Hematopoietic multipotent progenitor cell treated with erythropoietin and hydrocortisone succinate and interleukin-3 and kit ligand, for 8 days (in vitro differentiated cells): Measurements from ENCODE around the gene PTCH2.
A peak's percentile ranks its signal among the peaks of the same experiment; 100 is the strongest.
"Not testable (repeated sequence)": the region's sequence is repeated elsewhere in the genome, so short reads cannot be mapped to it uniquely, and the experiment has no call there.

Experiments used
- DNase-seq: peaks from one replicate; pipeline ENCODE4 v3.0.0-alpha.2; 2015

The PTCH2 gene

GRCh38 chr1:44835738-44836675 is 7.0 kb downstream of the PTCH2 start:
- DNase-seq: peak; percentile 88

DNA sequence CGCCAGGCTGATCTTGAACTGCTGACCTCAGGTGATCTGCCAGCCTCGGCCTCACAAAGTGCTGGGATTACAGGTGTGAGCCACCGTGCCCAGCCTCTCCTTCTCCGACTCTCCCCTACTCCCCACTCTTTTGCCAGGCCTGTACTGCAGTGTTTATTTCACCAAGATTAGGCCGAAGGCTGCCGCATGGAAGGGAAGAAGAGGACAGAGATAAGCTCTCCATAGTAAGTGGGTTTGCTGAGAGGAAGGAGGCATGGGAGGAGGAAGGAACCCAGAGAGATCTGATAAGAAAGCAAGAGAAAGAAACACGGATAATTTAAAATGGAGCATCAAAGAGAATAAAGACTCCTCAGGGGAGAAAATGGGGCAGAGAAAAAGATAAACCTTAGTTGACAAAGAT is 8.7 kb downstream of the PTCH2 start:
- peak; percentile 49 for DNase-seq

DNA sequence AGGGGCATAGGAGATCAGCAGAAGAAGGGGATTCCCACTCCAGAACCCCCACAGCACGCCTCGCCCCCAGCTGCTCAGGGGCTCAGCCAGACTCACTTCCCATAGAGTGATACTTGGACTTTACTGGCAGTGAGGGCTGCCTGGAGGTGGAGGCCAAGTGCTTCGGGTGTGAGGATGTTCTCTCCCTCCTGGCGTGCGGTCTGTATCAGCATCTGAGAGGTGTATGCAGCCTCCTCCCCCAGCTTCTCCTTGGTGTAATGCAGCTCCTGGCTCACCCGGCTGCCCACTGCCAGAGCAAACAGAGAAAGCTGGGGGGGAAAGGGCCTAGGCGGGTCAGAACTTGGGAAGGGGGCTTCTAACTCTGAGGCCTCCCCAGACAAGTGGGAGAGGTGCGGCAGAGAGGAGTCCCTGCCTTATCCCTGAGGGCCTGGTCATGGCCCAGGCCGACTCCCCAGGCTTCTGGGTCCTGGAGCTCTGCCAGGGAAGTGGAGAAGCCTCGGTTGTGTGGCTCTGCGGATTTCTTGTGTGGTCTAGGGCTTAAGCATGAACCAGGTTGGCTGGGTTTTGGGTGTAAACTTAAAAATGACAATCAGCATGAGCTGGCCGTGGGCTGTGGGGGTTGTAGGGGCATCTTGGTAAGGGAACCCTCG is 10.9 kb downstream of the PTCH2 start:
- peak; percentile 80 for DNase-seq

- DNase-seq: peak; percentile 82
Observed at GRCh38 chr1:44831516-44831915, 11.5 kb downstream of the PTCH2 start.

GRCh38 chr1:44830900-44831304 is 12.2 kb downstream of the PTCH2 start:
- peak; percentile 98 for DNase-seq

DNA sequence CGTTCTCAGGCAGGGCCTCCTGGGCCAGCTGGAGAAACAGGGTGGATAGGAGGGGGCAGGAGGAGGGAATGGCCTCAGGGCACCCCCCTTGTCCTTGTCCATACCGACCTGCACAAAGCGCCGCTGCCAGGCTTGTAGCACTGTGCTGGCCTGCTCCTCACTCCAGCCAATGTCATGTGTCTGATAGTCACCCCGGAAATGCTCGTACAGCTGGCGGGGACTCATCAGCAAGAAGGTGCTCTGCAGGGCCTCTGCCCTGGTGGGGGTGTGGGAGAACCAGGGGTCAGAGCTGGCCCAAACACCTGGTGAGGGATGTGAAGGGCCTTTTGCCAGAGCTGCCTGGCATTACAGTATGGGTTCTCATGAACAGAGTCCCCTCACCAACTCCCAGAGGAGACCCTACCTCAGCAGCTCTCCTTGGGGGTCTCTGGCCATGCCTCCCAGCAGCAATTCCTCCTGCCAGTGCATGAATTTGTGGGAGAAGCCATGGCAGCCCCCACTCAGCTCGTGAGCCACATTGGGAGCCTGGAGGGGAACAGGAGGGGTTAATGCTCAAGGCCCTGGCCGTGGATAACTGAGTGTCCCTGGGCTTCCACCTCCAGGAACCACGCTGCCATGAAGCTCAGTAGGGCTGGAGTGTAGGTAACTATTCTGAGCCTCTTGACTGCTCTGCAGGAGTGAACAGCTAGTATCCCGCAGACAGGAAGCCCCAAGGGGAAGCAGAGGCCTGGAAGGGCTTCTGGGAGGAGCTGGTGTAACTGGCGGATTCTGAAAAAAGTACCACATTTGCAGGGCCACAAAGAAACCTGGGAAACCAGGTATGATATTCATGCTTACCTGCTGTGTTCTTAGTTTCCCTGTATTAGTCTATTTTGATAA is 13.3 kb downstream of the PTCH2 start:
- DNase-seq: no peak

DNA sequence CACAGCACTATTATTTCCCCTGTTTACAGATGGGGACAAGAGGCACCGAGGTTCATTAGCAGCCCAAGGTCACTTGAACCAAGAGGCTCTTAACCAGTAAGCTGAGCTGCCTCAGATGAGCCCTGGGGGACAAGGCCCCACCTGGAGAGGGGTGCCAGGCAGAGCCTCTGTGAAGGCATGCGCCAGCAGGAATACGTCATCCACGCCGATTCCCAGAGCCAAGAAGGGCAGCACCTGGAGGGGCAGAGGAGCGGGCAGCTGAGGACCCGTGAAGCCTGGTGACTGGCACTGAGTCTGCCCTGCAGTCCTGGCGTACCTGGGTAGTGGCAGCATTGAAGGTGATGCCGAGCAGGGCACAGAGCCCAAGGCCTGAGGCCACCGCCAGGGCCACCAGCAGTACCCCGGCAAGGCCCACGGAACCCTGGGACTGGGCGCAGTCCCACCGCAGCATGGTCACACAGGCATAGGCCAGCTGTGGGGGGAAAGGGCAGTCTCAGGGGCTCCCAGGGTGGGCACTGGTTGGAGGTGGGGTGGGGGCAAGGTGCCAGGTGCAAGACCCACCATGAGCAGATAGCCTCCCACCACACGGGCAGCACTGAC is 14.1 kb downstream of the PTCH2 start:
- no peak for DNase-seq

GRCh38 chr1:44828003-44828651 is 14.9 kb downstream of the PTCH2 start:
- no peak for DNase-seq

- peak; percentile 81 for DNase-seq
Observed at GRCh38 chr1:44827197-44828002, 15.7 kb downstream of the PTCH2 start.

- peak; percentile 76 for DNase-seq
Observed at GRCh38 chr1:44826375-44827196, 16.5 kb downstream of the PTCH2 start.

- not testable (repeated sequence) for DNase-seq
Observed at GRCh38 chr1:44824392-44824791, 18.7 kb downstream of the PTCH2 start.

- DNase-seq: no peak
Observed at GRCh38 chr1:44822981-44823451, 20.0 kb downstream of the PTCH2 start.

DNA sequence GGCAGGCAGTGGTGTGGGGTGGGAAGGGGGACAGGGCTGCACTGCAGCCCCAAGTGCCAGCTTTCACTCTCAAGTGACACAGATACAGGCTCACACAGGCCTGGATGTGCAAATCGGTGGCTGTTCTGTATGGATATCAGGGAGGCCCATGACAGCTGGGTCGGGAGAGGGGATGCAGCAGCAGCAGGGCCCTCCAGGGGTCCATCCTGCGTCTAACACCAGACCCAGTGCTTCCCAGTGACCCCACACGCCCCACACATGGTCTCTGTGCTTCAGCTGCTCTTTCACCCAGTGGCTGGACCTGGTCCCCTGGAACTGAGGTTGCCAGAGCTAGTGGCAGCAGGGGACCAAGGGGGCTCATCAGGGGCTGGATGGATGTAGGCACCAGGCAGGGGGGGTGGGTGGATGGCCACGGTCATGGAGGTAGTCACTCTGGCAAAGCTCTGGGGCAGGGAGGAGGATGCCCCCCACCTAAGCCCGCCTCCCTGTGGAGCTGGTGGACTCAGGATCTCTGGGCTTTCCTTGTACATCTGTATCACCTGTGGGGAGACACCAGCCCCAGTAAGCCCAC is 20.8 kb downstream of the PTCH2 start:
- DNase-seq: no peak

DNA sequence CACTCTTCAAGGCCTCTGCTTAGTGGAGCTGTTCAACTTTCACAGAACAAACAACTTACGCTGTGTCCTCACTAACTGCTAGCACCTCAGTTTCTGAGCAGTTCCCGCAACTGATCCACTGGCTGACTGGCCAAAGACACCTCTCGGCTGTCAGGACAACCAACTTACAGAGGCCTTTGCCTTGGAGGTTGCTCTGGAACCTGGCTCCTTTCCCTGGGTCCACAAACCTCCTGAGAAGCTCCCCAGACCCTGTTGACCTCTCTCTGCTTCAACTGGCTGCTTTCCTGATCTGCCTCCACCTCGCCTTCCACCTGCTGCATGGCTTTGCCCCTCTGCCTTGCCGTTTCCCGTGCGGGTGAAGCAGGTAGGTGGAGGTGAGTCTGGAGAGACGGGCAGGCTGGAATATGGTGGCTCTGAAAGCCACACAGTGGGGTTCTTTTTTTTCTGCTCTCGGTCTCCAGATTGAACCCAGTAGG is 21.8 kb downstream of the PTCH2 start:
- no peak for DNase-seq

DNA sequence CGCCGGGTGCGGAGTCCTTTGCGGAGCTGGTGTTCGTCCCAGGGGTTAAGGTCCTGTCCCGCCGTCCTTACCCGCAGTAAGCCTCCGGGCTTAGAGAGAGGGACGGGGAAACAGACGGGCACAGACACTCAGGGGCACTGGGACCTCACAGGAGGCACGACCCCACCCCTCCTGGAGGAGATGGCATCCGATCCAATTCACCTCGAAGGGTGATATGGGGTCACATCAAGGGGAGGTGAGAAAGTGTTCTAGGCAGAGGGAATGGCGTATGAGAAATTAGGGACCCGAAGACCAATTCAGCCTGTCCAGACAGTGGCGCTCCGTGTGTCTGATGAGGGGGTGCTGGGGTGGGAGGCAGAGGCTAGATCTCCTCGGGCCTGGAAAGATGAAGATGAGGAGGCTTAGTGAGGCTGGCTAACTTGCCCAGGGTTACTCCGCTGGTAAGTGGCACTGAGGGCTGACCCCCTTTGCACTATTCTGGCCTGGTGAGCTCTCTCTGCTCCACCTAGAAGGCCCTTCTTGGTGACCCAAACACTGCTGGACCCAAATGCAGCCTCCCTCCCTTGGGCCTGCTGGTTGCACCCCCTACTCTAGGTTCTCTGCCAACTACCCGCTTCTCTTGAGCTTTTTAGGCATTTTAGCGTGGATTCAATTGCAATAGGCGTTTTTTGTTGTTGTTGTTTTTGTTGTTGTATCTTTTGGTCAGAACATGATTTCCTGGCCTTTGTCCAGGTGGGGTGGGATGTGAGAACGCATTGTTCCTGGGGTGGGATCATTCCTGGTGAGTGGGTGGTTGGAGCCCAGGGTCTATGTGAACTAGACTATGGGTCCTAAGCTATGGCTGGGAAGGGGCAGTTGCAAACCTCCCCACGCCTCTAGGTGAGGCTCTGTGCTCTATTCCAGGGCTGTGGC is 22.5 kb downstream of the PTCH2 start:
- DNase-seq: no peak

GRCh38 chr1:44819608-44820327 is 23.3 kb downstream of the PTCH2 start:
- DNase-seq: peak; percentile 97

DNA sequence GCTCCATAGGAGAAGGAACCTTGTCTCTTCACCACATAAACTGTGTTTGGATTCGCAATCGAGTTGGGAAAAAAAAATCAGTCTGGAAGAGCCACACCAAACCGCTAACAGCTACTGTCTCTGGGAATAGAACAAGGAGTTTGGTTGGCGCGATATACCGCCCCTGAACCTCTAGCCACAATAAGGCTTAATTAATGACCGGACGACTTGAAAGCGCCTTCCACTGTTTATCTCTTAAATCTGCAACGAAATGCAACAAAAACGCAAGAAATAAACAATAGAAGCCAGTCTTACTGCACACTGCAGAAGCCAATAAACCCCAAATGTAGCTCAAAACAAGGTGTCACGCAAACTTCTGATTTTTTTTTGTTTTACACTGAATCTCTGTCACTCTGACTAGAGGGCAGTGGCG is 23.9 kb downstream of the PTCH2 start:
- DNase-seq: no peak
